Thoracic aorta (tissue), 2 donors: ENCODE measurements around the gene TRPM4. TPM values are rescaled to one million over a fixed set of nuclear protein-coding genes. Genes with fewer than 3 reads are reported as not detected.

ENCODE experiments used
- ATAC-seq: fragments of 150-250 bp; one replicate; pipeline ENCODE4 v1.8.0; 2017; ENCODE audit warnings: low read depth; ENCODE audit not compliant: insufficient number of reproducible peaks, low FRiP score
- DNase-seq: peaks from one replicate; pipeline ENCODE4 v3.0.0-alpha.2; 2020; ENCODE audit warnings: low spot score
- H3K27ac ChIP-seq, 2 donors: fragments of 200-600 bp; sonication (generic); 1 replicate in 1 of 2; 2 replicates in 1 of 2; pipeline ENCODE4 v1.5.1; 2016; ENCODE audit warnings: mild to moderate bottlenecking in 2 of 2, moderate library complexity in 2 of 2
- H3K27me3 ChIP-seq: fragments of 200-600 bp; sonication (generic); replicated peaks from 2 replicates; pipeline ENCODE4 v1.6.0; 2016; ENCODE audit warnings: mild to moderate bottlenecking; ENCODE audit not compliant: insufficient read depth
- H3K36me3 ChIP-seq: fragments of 200-600 bp; sonication (generic); one replicate; pipeline ENCODE4 v1.5.1; 2016
- H3K4me1 ChIP-seq, 2 donors: fragments of 200-600 bp; sonication (generic); 1 replicate in 1 of 2; 2 replicates in 1 of 2; pipeline versions ENCODE4 v1.5.1 to v1.6.0; 2016; ENCODE audit warnings: low read depth in 2 of 2, mild to moderate bottlenecking in 1 of 2; ENCODE audit not compliant: control insufficient read depth in 1 of 2
- H3K4me3 ChIP-seq: fragments of 200-600 bp; sonication (generic); 2 replicates; pipeline ENCODE4 v1.5.1; 2016; ENCODE audit warnings: mild to moderate bottlenecking
- H3K9me3 ChIP-seq: fragments of 200-600 bp; sonication (generic); 2 replicates; pipeline ENCODE4 v1.5.1; 2016
- CTCF ChIP-seq: fragments of 200-600 bp; sonication (generic); IDR thresholded peaks from one replicate; pipeline ENCODE4 v1.5.1; 2019; ENCODE audit warnings: antibody characterized with exemption
- total RNA-seq, 2 donors: library from RNA; depleted of rRNA; stranded (reverse); fragments of >200 nt; gene quantifications; one replicate each; pipeline versions ENCODE4 v1.1.0 to v1.2.3, GENCODE V29; 2016

Gene TRPM4
- total RNA-seq, 2 donors from 2014 or later = 48.3 to 65.9 TPM

- H3K9me3 ChIP-seq = no peaks in the 10 kb centered on the region
- no peaks in the 10 kb centered on the region for H3K36me3 ChIP-seq
- H3K27me3 ChIP-seq = no peaks in the 10 kb centered on the region
- peak overlapping the region; percentile 79 for H3K4me3 ChIP-seq
- H3K27ac ChIP-seq = peak overlapping the region; percentile 60 to 69
- ATAC-seq (peak; percentile 30), DNase-seq (no peak)
- TF ChIP-seq CTCF = no peak
- H3K4me1 ChIP-seq = peaks cover 22 to 27% of the 10 kb centered on the region in 2 donors
These were observed 7.9 kb upstream of the TRPM4 start for GRCh38 chr19:49149652-49150105.

GRCh38 chr19:49150106-49150943 lies 7.3 kb upstream of the TRPM4 start:
- H3K9me3 ChIP-seq = no peaks in the 10 kb centered on the region
- peaks cover 22 to 31% of the 10 kb centered on the region in 2 donors for H3K4me1 ChIP-seq
- no peaks in the 10 kb centered on the region for H3K36me3 ChIP-seq
- peak; percentile 60 for ATAC-seq
- peak overlapping the region; percentile 79 for H3K4me3 ChIP-seq
- H3K27me3 ChIP-seq = no peaks in the 10 kb centered on the region
- DNase-seq = no peak
- peak; percentile 7 for TF ChIP-seq CTCF
- peak overlapping the region; percentile 60 to 69 for H3K27ac ChIP-seq

- peak overlapping the region; percentile 60 to 69 for H3K27ac ChIP-seq
These were observed 6.7 kb upstream of the TRPM4 start for GRCh38 chr19:49150944-49151243.

GRCh38 chr19:49151267-49152118 lies 6.1 kb upstream of the TRPM4 start:
- H3K4me1 ChIP-seq = peaks cover 19 to 32% of the 10 kb centered on the region in 2 donors
- no peaks in the 10 kb centered on the region for H3K27me3 ChIP-seq
- H3K27ac ChIP-seq = peak overlapping the region; percentile 60 to 69
- peak overlapping the region; percentile 79 for H3K4me3 ChIP-seq
- DNase-seq = no peak
- H3K36me3 ChIP-seq = no peaks in the 10 kb centered on the region
- H3K9me3 ChIP-seq = no peaks in the 10 kb centered on the region
- no peak for TF ChIP-seq CTCF
- no peak for ATAC-seq

More at GRCh38 chr19:49150944-49151243, 6.7 kb upstream of the TRPM4 start:
- H3K4me3 ChIP-seq = peak overlapping the region; percentile 79
- TF ChIP-seq CTCF = no peak
- peaks cover 19 to 36% of the 10 kb centered on the region in 2 donors for H3K4me1 ChIP-seq
- no peak for DNase-seq
- no peak for ATAC-seq
- H3K36me3 ChIP-seq = no peaks in the 10 kb centered on the region
- no peaks in the 10 kb centered on the region for H3K27me3 ChIP-seq
- H3K9me3 ChIP-seq = no peaks in the 10 kb centered on the region

- ATAC-seq (no peak), DNase-seq (no peak)
- H3K36me3 ChIP-seq = no peaks in the 10 kb centered on the region
- no peak for TF ChIP-seq CTCF
- peaks cover 19 to 31% of the 10 kb centered on the region in 2 donors for H3K4me1 ChIP-seq
- H3K27me3 ChIP-seq = no peaks in the 10 kb centered on the region
- H3K4me3 ChIP-seq = no peak overlapping the region
- peak overlapping the region in 1 of 2 donors; percentile 60 for H3K27ac ChIP-seq
- H3K9me3 ChIP-seq = no peaks in the 10 kb centered on the region
These were observed 5.5 kb upstream of the TRPM4 start for GRCh38 chr19:49152119-49152550.
